SK-N-MC (cell line): Measurements from ENCODE around the gene ANK2.

Source experiments
- EZH2 ChIP-seq: fragments of 200-600 bp; sonication (generic); IDR thresholded peaks from one replicate; pipeline ENCODE4 v1.6.1; 2017; ENCODE audit warnings: antibody characterized with exemption
- POLR2AphosphoS5 ChIP-seq: IDR thresholded peaks from 2 replicates; pipeline ENCODE4 v1.6.1; 2012; ENCODE audit warnings: mild to moderate bottlenecking, low read depth, low read length, borderline replicate concordance

DNA sequence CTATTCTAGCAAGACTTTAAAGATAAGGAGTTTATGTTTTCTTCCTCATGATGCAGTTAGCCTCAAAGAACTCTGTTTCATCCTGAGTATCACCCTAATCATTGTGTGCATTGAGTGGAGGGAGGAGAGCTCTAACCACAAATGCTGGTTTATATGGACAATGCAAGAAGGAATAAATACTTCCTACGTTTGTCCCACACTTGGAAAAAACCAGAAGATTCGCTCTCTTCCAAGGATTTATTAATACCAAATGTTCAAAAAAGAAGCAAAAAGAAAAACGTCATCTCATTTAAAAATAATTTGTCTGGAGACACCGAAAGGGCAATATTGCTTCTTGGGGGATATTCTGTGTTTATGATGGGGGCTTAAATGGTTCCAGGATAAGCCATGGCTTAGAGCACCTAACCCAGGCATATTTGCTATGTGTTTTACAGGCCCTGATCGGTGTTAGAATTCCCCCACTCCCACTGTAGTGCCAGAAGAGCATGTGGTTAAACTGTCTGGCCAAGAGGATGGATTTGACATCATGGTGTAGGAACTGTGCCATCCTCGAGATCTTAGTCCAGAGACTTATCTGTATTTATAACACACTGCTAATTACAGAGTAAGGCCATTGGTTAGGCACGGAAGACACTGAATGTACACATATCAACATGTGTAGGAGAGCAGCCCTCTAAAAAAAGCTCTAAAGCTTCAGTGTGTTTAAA, 227.2 kb downstream of the ANK2 start:
- TF ChIP-seq POLR2AphosphoS5 = no peak
- no peak for TF ChIP-seq EZH2
